K562 (cell line): Measurements from ENCODE around the gene WT1. TPM values are rescaled to one million over a fixed set of nuclear protein-coding genes. Genes with fewer than 3 reads are reported as not detected.

ENCODE experiments used
- KAT8 ChIP-seq: fragments of 450-650 bp; IDR thresholded peaks from 2 replicates; pipeline ENCODE4 v1.6.1; 2016; ENCODE audit warnings: low read depth, mild to moderate bottlenecking
- polyA plus RNA-seq, 8 experiments: library from polyadenylated mRNA; depleted of rRNA in 4 of 8; stranded (reverse) in 5 of 8; unstranded in 3 of 8; fragments of >200 nt; fragmentation: Nextera tagmentation in 2 of 8; fragmentation: Illumina TruSeq in 1 of 8; extraction: Ambion mirVana in 2 of 8; extraction: Trizol in 1 of 8; gene quantifications; 2 replicates each; pipeline versions ENCODE4 v1.2.1 to v1.2.3, GENCODE V29; 2011 to 2014; ENCODE audit warnings: inconsistent platforms in 1 of 8, missing spikeins in 1 of 8
- total RNA-seq, 7 experiments: library from RNA; depleted of rRNA in 6 of 7; stranded (reverse); fragments of >200 nt in 6 of 7; fragmentation: Illumina TruSeq in 2 of 7; extraction: Trizol in 2 of 7; gene quantifications; 2 replicates each; pipeline versions ENCODE4 v1.2.1 to v1.2.3, GENCODE V29; 2011 to 2021; ENCODE audit warnings: low replicate concordance in 1 of 7
- TF ChIP-seq, protein P1 (sequence below): fragments of 200-600 bp; sonication (generic); IDR thresholded peaks from one replicate; pipeline ENCODE4 v1.6.1; 2012; ENCODE audit warnings: mild to moderate bottlenecking, low read depth, low read length, inconsistent platforms

The WT1 gene
- total and polyA plus RNA-seq, 9 of the 15 experiments (the other 6 are each of a cell fraction or from before 2014, with no cell fraction given): 7.1 to 33.8 (median 19.4) TPM

DNA sequence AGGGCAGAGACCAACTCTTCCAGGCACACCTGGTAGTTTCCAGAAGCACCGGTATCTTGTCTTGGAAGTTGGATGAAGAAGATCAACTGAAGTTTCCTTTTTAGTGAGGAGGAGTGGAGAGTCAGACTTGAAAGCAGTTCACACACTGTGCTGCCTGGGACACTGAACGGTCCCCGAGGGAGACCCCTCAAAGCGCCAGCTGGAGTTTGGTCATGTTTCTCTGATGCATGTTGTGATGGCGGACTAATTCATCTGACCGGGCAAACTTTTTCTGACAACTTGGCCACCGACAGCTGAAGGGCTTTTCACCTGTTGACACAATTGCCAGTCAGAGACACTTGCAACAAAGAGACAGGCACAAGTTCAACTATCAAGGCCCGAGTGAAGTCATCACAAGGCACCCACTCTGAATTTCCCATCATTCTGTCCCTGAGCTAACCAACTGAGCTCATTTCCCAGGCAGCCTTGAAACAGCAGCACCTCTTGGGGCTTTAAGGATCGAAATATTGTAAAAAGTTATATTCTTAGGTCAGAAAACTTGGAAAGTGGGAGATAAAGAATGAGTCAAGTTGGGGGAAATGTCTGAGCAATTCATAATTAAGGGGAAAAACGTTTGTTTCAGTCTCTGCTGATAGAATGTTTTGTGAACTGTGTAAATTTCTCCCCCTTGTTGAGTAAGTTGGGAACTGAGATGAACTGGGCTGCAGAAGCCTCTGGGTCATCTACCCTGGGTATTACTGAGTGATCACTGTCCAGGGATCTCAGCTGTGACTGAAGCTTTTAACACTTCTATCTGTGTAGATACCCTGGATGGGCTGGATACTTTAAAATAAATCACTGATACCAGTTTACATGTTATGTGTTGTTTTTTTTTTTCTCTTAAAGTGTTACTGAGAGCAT is 46.2 kb downstream of the WT1 start (continued):
- TF ChIP-seq, protein P1, sequence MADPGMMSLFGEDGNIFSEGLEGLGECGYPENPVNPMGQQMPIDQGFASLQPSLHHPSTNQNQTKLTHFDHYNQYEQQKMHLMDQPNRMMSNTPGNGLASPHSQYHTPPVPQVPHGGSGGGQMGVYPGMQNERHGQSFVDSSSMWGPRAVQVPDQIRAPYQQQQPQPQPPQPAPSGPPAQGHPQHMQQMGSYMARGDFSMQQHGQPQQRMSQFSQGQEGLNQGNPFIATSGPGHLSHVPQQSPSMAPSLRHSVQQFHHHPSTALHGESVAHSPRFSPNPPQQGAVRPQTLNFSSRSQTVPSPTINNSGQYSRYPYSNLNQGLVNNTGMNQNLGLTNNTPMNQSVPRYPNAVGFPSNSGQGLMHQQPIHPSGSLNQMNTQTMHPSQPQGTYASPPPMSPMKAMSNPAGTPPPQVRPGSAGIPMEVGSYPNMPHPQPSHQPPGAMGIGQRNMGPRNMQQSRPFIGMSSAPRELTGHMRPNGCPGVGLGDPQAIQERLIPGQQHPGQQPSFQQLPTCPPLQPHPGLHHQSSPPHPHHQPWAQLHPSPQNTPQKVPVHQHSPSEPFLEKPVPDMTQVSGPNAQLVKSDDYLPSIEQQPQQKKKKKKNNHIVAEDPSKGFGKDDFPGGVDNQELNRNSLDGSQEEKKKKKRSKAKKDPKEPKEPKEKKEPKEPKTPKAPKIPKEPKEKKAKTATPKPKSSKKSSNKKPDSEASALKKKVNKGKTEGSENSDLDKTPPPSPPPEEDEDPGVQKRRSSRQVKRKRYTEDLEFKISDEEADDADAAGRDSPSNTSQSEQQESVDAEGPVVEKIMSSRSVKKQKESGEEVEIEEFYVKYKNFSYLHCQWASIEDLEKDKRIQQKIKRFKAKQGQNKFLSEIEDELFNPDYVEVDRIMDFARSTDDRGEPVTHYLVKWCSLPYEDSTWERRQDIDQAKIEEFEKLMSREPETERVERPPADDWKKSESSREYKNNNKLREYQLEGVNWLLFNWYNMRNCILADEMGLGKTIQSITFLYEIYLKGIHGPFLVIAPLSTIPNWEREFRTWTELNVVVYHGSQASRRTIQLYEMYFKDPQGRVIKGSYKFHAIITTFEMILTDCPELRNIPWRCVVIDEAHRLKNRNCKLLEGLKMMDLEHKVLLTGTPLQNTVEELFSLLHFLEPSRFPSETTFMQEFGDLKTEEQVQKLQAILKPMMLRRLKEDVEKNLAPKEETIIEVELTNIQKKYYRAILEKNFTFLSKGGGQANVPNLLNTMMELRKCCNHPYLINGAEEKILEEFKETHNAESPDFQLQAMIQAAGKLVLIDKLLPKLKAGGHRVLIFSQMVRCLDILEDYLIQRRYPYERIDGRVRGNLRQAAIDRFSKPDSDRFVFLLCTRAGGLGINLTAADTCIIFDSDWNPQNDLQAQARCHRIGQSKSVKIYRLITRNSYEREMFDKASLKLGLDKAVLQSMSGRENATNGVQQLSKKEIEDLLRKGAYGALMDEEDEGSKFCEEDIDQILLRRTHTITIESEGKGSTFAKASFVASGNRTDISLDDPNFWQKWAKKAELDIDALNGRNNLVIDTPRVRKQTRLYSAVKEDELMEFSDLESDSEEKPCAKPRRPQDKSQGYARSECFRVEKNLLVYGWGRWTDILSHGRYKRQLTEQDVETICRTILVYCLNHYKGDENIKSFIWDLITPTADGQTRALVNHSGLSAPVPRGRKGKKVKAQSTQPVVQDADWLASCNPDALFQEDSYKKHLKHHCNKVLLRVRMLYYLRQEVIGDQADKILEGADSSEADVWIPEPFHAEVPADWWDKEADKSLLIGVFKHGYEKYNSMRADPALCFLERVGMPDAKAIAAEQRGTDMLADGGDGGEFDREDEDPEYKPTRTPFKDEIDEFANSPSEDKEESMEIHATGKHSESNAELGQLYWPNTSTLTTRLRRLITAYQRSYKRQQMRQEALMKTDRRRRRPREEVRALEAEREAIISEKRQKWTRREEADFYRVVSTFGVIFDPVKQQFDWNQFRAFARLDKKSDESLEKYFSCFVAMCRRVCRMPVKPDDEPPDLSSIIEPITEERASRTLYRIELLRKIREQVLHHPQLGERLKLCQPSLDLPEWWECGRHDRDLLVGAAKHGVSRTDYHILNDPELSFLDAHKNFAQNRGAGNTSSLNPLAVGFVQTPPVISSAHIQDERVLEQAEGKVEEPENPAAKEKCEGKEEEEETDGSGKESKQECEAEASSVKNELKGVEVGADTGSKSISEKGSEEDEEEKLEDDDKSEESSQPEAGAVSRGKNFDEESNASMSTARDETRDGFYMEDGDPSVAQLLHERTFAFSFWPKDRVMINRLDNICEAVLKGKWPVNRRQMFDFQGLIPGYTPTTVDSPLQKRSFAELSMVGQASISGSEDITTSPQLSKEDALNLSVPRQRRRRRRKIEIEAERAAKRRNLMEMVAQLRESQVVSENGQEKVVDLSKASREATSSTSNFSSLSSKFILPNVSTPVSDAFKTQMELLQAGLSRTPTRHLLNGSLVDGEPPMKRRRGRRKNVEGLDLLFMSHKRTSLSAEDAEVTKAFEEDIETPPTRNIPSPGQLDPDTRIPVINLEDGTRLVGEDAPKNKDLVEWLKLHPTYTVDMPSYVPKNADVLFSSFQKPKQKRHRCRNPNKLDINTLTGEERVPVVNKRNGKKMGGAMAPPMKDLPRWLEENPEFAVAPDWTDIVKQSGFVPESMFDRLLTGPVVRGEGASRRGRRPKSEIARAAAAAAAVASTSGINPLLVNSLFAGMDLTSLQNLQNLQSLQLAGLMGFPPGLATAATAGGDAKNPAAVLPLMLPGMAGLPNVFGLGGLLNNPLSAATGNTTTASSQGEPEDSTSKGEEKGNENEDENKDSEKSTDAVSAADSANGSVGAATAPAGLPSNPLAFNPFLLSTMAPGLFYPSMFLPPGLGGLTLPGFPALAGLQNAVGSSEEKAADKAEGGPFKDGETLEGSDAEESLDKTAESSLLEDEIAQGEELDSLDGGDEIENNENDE: no peak
- no peak for TF ChIP-seq KAT8
